ENCODE measurements around the gene F13A1. TPM values are rescaled to one million over a fixed set of nuclear protein-coding genes. Genes with fewer than 3 reads are reported as not detected.

The F13A1 gene
- total and polyA plus RNA-seq, 2 donors (not counting 3 experiments of a cell fraction or from before 2014, with no cell fraction given): not detected

DNA sequence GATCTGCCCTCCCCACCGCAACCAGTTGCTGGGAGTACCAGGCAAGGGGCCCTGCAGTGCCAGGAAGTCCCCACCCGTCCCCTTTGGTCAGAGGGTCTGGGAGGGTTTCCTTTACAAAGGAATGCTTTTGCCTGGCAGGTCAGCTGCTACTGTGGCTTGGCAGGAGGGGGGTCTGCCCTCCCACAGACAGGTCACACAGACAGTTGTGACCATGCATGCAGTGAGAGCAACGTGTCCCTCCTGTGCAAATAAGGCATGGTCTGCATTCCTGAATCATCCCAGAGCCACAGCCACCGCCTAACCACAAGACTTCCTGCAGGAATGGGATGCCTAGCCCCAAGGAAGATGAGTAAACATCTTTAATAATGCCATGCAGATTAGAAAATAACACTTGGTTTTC, 439 bp upstream of the F13A1 start:
- FAIRE-seq (no peak), DNase-seq (ENCODE audit: low read depth, low spot score) (no peak)
- no TSS peak for BruUV-seq (replicated peaks)
- peaks cover 4 to 6% of the 10 kb centered on the region in 2 experiments for H3K27me3 ChIP-seq (ENCODE audit: control insufficient read depth in 2 of 2, insufficient read depth in 2 of 2, low read length in 2 of 2)
- no peaks in the 10 kb centered on the region for H3K79me2 ChIP-seq (ENCODE audit: control insufficient read depth, insufficient read depth, low read length)
- dilution Hi-C loops (cut with MboI; ENCODE audit: extremely low pct_ligation_motif_present, low sequenced_read_pairs): no loop called here
- no peaks in the 10 kb centered on the region for H4K20me1 ChIP-seq (replicated peaks; ENCODE audit: control insufficient read depth, extremely low read depth, insufficient read depth, low read length)
- no peak for TF ChIP-seq JUN (IDR thresholded peaks at IDR 0.05; ENCODE audit: borderline replicate concordance, insufficient read depth, insufficient read length, low read depth)
- no peak for TF ChIP-seq FOS (IDR thresholded peaks at IDR 0.05; ENCODE audit: borderline replicate concordance, insufficient read depth, low read length)
- TF ChIP-seq, protein P1, sequence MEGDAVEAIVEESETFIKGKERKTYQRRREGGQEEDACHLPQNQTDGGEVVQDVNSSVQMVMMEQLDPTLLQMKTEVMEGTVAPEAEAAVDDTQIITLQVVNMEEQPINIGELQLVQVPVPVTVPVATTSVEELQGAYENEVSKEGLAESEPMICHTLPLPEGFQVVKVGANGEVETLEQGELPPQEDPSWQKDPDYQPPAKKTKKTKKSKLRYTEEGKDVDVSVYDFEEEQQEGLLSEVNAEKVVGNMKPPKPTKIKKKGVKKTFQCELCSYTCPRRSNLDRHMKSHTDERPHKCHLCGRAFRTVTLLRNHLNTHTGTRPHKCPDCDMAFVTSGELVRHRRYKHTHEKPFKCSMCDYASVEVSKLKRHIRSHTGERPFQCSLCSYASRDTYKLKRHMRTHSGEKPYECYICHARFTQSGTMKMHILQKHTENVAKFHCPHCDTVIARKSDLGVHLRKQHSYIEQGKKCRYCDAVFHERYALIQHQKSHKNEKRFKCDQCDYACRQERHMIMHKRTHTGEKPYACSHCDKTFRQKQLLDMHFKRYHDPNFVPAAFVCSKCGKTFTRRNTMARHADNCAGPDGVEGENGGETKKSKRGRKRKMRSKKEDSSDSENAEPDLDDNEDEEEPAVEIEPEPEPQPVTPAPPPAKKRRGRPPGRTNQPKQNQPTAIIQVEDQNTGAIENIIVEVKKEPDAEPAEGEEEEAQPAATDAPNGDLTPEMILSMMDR (IDR thresholded peaks at IDR 0.05; ENCODE audit: extremely low read depth in 1 of 2, insufficient read depth in 1 of 2, low read depth in 1 of 2, low read length in 2 of 2): no peak
- TF ChIP-seq GATA2 (IDR thresholded peaks at IDR 0.05; ENCODE audit: insufficient read depth, insufficient read length, low read depth, low read length): no peak
- TF ChIP-seq EZH2 (IDR thresholded peaks at IDR 0.05; ENCODE audit: borderline replicate concordance, low read depth, low read length, severe bottlenecking): no peak
- TF ChIP-seq, protein P2, sequence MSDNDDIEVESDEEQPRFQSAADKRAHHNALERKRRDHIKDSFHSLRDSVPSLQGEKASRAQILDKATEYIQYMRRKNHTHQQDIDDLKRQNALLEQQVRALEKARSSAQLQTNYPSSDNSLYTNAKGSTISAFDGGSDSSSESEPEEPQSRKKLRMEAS (IDR thresholded peaks at IDR 0.05; ENCODE audit: insufficient read depth, insufficient read length): no peak
- H3K9me3 ChIP-seq (replicated peaks; ENCODE audit: control insufficient read depth, insufficient read depth, low read length): no peaks in the 10 kb centered on the region
- H3K9ac ChIP-seq (replicated peaks; ENCODE audit: extremely low read depth, insufficient read depth, low read length): no peak overlapping the region
- no peak overlapping the region for H3K4me3 ChIP-seq (replicated peaks in 1 of 3; ENCODE audit: insufficient read depth in 1 of 3, low read depth in 1 of 3, low read length in 3 of 3)
- intact Hi-C loops (cut with micrococcal nuclease): no loop called here
- no peaks in the 10 kb centered on the region for H3K4me1 ChIP-seq (ENCODE audit: control insufficient read depth, extremely low read depth, insufficient read depth, low read length)
- no peaks in the 10 kb centered on the region for H3K36me3 ChIP-seq (ENCODE audit: control insufficient read depth in 2 of 2, extremely low read depth in 1 of 2, insufficient read depth in 2 of 2, low read length in 2 of 2)
- H2AFZ ChIP-seq (ENCODE audit: low read depth, low read length): no peak overlapping the region
- H3K27ac ChIP-seq (ENCODE audit: insufficient read depth, low read depth, low read length): no peak overlapping the region
- H3K9me1 ChIP-seq (replicated peaks; ENCODE audit: control insufficient read depth, extremely low read depth, insufficient read depth, low read length): no peaks in the 10 kb centered on the region
- POLR2A ChIA-PET: no interaction called here
- CTCF ChIA-PET: no interaction called here
- no peak overlapping the region for H3K4me2 ChIP-seq (ENCODE audit: insufficient read depth, low read length)
